Measurements from ENCODE around the gene FCHSD2.

Gene FCHSD2

DNA sequence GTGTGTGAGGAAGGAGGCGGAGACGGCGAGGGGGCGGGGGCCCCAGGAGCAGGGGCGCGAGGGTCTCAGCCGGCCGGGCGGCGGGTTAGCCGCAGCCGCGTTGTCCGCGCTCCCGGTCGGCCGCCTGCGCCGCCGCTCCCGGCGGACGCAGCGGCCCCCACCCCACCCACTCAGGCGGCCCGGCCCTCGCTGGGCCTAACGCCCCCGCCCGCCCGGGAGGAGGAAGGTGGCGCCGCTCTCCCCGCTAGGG lies at the start of gene FCHSD2:
TSS of gene FCHSD2 (minus strand) at position 191 of the 250 bp plus-strand sequence. CDS start 441 bp downstream, outside the sequence.
- peaks cover 8% of the 10 kb centered on the region for H3K4me1 ChIP-seq (ENCODE audit: control insufficient read depth, insufficient read depth, low read length)
- peak within 1 kb of the TSS; percentile 81 for H3K4me3 ChIP-seq (ENCODE audit: low read depth, low read length)
- H3K27me3 ChIP-seq (ENCODE audit: control insufficient read depth, insufficient read depth, low read length): peaks cover 22% of the 10 kb centered on the region
- no peaks in the 10 kb centered on the region for H3K36me3 ChIP-seq (ENCODE audit: control insufficient read depth, insufficient read depth, low read length)
- H3K9ac ChIP-seq (ENCODE audit: low read depth, low read length): peak within 1 kb of the TSS; percentile 81
- no peaks in the 10 kb centered on the region for H3K9me3 ChIP-seq (ENCODE audit: control insufficient read depth, insufficient read depth, low read length)

DNA sequence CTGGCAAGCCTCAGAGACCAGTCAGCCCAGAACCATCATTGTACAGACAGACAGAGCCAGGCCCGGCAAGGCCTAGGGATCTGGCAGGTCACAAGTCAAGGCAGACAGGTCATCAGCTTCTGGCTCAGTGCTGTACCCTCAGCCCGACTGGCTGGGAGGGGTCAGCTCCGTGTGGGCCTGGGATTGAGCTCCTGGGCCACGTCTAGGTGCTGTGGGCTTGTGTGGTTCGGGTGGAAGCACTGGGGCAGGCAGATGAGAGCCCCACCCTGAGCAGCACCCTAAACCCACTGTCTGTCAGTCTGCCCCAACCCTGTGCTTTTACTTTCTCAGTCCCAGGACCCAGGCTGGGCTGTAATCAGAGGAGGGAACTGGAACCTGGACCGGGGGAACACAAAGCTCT lies 49.0 kb upstream of the FCHSD2 start:
- Histone ChIP-seq H3K4me3 (ENCODE audit: low read depth, low read length) (no peak overlapping the region), H3K27me3 (ENCODE audit: control insufficient read depth, insufficient read depth, low read length) (no peaks in the 10 kb centered on the region), H3K4me1 (ENCODE audit: control insufficient read depth, insufficient read depth, low read length) (no peaks in the 10 kb centered on the region), H3K36me3 (ENCODE audit: control insufficient read depth, insufficient read depth, low read length) (no peaks in the 10 kb centered on the region), H3K9me3 (ENCODE audit: control insufficient read depth, insufficient read depth, low read length) (no peaks in the 10 kb centered on the region), H3K9ac (ENCODE audit: low read depth, low read length) (no peak overlapping the region)

DNA sequence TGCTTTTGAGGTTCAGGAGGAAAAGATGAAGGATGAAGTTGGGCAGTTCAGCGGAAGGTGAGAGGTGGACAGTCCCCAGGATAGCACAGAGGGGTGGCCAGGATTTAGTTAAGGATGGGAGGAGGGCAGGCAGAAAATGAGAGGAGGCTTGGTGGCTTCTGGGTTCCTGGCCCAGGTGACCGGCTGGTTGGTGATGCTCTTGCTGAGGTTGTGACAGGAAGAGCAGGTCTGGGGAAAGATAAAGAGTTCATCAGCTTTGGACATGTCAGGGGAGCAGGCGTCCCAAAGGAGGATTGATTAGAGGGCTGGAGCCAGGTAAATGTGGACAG lies 48.4 kb upstream of the FCHSD2 start:
- Histone ChIP-seq H3K36me3 (ENCODE audit: control insufficient read depth, insufficient read depth, low read length) (no peaks in the 10 kb centered on the region), H3K9ac (ENCODE audit: low read depth, low read length) (no peak overlapping the region), H3K4me3 (ENCODE audit: low read depth, low read length) (no peak overlapping the region), H3K9me3 (ENCODE audit: control insufficient read depth, insufficient read depth, low read length) (no peaks in the 10 kb centered on the region), H3K4me1 (ENCODE audit: control insufficient read depth, insufficient read depth, low read length) (no peaks in the 10 kb centered on the region), H3K27me3 (ENCODE audit: control insufficient read depth, insufficient read depth, low read length) (no peaks in the 10 kb centered on the region)

DNA sequence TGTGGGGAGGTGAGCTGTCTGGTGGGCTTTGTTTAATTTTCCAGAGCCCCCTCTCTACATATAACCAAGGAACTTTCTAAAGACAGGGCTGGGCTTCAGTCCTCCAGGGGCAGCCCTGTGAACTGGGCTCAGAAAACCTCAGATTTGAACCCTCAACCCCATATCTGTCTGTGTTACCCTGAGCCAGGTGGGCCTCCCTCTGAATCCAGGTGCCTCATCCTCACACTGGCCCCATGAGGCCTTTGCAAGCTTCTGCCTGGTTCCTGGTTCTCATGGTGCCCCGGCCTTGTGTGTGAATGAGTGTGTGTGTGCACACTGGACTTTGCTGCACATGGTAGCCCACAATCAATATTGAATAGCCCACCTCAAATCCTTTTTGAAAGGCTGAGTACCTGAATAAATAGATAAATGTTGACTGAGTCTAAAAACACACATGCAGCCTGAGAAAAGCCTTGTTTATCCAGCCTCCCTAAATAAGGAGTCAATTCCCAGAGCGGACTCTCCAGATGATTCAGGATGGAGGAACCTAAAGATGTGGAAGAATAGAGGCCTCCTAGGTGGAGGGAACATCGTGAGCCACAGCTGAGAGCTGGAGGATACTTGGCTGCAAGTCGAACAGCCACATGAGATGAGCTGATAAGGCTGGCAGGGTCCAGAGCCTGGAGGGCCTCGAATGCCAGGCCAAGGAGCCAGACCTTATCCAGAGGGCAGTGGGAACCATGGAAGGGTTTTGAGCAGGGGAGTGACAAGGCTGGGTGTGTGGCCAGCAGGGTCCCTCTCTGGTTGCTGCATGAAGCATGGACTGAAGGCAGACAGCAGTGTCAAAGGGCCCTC lies 47.8 kb upstream of the FCHSD2 start:
- Histone ChIP-seq H3K4me1 (ENCODE audit: control insufficient read depth, insufficient read depth, low read length) (no peaks in the 10 kb centered on the region), H3K36me3 (ENCODE audit: control insufficient read depth, insufficient read depth, low read length) (no peaks in the 10 kb centered on the region), H3K9me3 (ENCODE audit: control insufficient read depth, insufficient read depth, low read length) (no peaks in the 10 kb centered on the region), H3K27me3 (ENCODE audit: control insufficient read depth, insufficient read depth, low read length) (no peaks in the 10 kb centered on the region), H3K4me3 (ENCODE audit: low read depth, low read length) (no peak overlapping the region), H3K9ac (ENCODE audit: low read depth, low read length) (no peak overlapping the region)

DNA sequence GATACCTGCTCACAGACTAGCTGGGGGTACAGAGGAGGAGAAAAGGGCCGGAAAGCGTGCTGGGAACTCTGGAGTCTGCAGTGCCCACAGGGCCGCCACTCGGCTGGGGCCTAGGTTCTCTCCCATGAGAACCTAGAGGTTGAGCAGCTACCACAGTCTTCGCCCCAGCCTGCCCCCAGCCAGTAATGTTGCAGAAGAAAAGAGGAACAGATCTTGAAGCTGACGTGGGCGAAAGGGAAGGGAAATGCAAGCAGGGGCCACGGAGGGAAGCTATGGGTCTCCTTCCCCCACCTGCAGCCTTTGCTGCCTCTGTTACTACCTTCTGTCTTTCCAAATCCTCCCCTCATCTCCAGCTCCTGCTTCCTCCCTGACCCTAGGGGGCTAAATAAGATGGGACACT lies 47.2 kb upstream of the FCHSD2 start:
- H3K4me3 ChIP-seq (ENCODE audit: low read depth, low read length): no peak overlapping the region
- no peaks in the 10 kb centered on the region for H3K27me3 ChIP-seq (ENCODE audit: control insufficient read depth, insufficient read depth, low read length)
- H3K9ac ChIP-seq (ENCODE audit: low read depth, low read length): no peak overlapping the region
- H3K9me3 ChIP-seq (ENCODE audit: control insufficient read depth, insufficient read depth, low read length): no peaks in the 10 kb centered on the region
- no peaks in the 10 kb centered on the region for H3K4me1 ChIP-seq (ENCODE audit: control insufficient read depth, insufficient read depth, low read length)
- no peaks in the 10 kb centered on the region for H3K36me3 ChIP-seq (ENCODE audit: control insufficient read depth, insufficient read depth, low read length)

DNA sequence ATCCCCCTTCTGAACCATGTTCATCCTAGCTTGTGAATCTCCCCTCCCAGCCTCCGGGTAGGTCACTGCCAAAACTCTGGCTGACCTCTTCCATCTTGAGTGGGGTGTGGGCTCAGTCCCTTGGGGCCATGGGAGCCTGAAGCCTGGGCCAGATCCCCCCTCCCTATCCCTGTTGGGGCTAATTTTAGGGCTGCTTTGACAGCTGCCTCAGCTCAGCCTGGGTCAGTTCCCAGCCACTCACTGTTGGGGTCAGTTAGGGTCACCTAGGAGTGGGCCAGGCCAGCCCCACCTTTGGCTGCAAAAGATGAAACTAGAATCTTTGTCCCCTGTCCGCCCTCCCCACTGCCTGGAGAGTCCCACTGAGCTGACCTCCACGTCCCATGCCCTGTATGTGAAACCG lies 46.2 kb upstream of the FCHSD2 start:
- Histone ChIP-seq H3K4me3 (ENCODE audit: low read depth, low read length) (no peak overlapping the region), H3K9ac (ENCODE audit: low read depth, low read length) (no peak overlapping the region), H3K27me3 (ENCODE audit: control insufficient read depth, insufficient read depth, low read length) (no peaks in the 10 kb centered on the region), H3K36me3 (ENCODE audit: control insufficient read depth, insufficient read depth, low read length) (no peaks in the 10 kb centered on the region), H3K9me3 (ENCODE audit: control insufficient read depth, insufficient read depth, low read length) (no peaks in the 10 kb centered on the region), H3K4me1 (ENCODE audit: control insufficient read depth, insufficient read depth, low read length) (no peaks in the 10 kb centered on the region)

DNA sequence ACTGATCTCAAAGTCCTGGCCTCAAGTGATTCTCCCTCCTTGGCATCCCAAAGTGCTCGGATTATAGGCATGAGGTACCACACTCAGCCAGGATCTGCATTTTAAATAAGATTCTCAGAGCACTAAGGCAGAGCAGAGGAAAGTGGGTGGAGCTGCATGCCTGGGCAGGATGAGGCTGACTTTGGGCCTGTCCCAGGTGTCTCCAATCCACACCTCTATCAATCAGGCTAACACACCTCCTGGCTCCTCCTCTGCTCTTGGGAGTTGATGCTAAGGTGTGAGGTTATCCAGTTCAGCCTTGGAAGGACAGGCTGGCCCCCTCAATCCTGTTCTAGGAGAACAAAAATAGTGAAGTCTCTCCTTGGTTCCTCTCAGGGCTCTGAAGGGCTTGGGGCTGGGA lies 45.7 kb upstream of the FCHSD2 start:
- Histone ChIP-seq H3K4me1 (ENCODE audit: control insufficient read depth, insufficient read depth, low read length) (no peaks in the 10 kb centered on the region), H3K27me3 (ENCODE audit: control insufficient read depth, insufficient read depth, low read length) (no peaks in the 10 kb centered on the region), H3K4me3 (ENCODE audit: low read depth, low read length) (no peak overlapping the region), H3K9ac (ENCODE audit: low read depth, low read length) (no peak overlapping the region), H3K36me3 (ENCODE audit: control insufficient read depth, insufficient read depth, low read length) (no peaks in the 10 kb centered on the region), H3K9me3 (ENCODE audit: control insufficient read depth, insufficient read depth, low read length) (no peaks in the 10 kb centered on the region)

DNA sequence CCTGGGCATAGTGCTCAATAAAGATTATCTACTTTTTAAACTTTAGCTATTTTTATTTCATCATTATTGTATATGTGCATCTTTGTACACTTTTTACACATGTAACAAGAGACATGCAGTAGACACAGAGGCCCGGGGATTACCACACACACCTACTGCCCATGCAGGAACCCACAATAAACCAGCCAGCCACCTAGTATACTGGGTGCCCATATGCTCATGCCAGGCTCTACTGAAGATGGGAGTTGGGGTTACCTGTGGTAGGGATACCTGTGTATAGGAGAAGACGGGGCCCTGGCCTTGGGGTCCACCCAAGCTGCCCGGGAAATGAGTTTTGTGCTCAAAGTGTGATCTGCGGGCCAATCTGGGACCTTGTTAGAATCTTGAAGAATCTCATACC lies 44.8 kb upstream of the FCHSD2 start:
- Histone ChIP-seq H3K9me3 (ENCODE audit: control insufficient read depth, insufficient read depth, low read length) (no peaks in the 10 kb centered on the region), H3K9ac (ENCODE audit: low read depth, low read length) (no peak overlapping the region), H3K4me1 (ENCODE audit: control insufficient read depth, insufficient read depth, low read length) (no peaks in the 10 kb centered on the region), H3K27me3 (ENCODE audit: control insufficient read depth, insufficient read depth, low read length) (no peaks in the 10 kb centered on the region), H3K4me3 (ENCODE audit: low read depth, low read length) (no peak overlapping the region), H3K36me3 (ENCODE audit: control insufficient read depth, insufficient read depth, low read length) (no peaks in the 10 kb centered on the region)

DNA sequence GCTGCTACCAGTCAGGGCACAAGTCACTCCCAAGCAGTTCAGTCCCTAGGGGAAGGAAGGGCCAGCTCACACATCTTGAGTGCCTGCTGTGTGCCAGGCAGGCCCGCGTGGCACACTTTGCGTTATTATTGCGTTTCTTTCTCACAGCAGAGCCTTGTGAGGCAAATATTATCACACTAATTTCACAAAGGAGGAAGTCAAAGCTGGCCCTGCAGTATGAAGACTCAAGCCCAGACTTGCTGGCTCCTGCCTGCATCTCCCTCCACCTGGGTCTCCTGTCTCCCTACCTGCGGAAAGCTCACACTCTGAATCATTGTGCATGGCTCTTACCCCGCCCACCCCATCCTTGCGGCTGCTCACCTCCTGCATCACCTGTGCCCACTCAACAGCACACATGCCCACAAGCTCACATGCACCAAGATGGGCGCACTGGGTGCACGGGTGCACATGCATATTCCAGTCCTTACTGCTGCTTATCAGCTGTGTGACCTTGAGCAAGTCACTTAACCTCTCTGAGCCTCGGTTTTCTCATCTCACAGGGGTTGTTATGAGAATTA lies 44.3 kb upstream of the FCHSD2 start:
- Histone ChIP-seq H3K4me3 (ENCODE audit: low read depth, low read length) (no peak overlapping the region), H3K4me1 (ENCODE audit: control insufficient read depth, insufficient read depth, low read length) (no peaks in the 10 kb centered on the region), H3K9ac (ENCODE audit: low read depth, low read length) (no peak overlapping the region), H3K9me3 (ENCODE audit: control insufficient read depth, insufficient read depth, low read length) (no peaks in the 10 kb centered on the region), H3K36me3 (ENCODE audit: control insufficient read depth, insufficient read depth, low read length) (no peaks in the 10 kb centered on the region), H3K27me3 (ENCODE audit: control insufficient read depth, insufficient read depth, low read length) (no peaks in the 10 kb centered on the region)

DNA sequence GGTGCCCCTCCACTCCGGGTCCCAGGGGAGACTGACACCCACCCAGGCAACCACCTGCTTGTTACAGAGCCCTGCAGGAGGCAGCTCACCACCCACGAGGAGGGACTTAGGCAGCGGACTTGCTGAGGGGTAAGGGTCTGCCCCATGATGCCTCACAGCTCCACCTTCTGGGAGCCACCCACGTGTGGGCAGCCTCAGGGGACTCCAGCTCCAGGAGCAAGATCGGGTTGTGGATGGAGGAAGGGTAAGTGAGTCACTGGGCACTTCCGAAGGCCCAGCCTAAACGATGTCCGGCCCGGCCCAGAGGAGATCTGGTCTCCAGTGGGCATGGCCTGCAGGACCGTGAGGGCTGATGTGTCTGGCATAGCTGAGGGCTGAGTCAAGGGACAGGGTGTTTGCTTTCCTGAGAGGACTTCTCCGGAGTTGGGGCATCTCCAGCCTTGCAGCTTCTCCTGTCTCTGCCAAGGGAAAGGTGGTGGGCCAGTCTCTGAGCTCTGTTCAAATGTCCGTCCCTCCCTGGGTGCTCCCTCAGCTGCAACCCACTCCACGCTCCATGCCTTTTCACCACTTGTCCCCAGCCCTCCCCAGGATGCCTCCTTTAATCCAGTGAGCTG lies 43.7 kb upstream of the FCHSD2 start:
- no peaks in the 10 kb centered on the region for H3K27me3 ChIP-seq (ENCODE audit: control insufficient read depth, insufficient read depth, low read length)
- no peak overlapping the region for H3K4me3 ChIP-seq (ENCODE audit: low read depth, low read length)
- H3K4me1 ChIP-seq (ENCODE audit: control insufficient read depth, insufficient read depth, low read length): no peaks in the 10 kb centered on the region
- no peaks in the 10 kb centered on the region for H3K9me3 ChIP-seq (ENCODE audit: control insufficient read depth, insufficient read depth, low read length)
- H3K9ac ChIP-seq (ENCODE audit: low read depth, low read length): no peak overlapping the region
- H3K36me3 ChIP-seq (ENCODE audit: control insufficient read depth, insufficient read depth, low read length): no peaks in the 10 kb centered on the region

DNA sequence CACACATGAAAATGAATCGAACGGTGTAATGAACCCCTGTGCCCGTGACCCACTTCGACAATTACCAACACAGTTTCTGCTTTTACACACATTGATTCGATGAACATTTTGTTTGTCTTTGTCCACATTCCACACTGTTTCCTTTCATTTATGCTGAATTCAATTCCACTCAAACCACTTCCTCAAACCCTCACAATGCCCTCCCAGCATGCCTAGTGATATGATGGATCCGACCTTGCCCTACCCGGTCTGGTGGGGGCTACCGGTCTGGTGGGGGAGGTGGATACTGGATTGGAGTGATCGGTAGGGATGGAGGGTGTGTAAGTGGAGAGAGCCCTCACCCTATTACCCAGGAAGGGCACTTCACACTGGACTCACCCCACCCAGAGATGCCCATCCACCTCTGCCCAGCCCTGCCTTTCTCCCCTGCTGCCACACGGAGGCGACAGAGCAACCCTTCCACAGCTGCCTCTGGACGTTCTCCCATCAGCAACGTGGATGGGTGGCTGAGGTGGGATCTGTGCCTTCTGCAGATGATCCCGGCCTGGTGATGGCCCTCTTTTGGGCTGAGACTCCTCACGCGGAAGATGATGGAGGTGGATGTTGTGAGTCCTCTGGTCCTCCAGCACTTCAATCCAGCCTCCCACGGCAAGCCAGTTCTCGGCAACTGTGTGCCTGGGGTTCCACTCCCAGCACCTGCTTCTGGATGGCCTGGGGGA lies 43.0 kb upstream of the FCHSD2 start:
- no peaks in the 10 kb centered on the region for H3K9me3 ChIP-seq (ENCODE audit: control insufficient read depth, insufficient read depth, low read length)
- H3K27me3 ChIP-seq (ENCODE audit: control insufficient read depth, insufficient read depth, low read length): no peaks in the 10 kb centered on the region
- no peaks in the 10 kb centered on the region for H3K4me1 ChIP-seq (ENCODE audit: control insufficient read depth, insufficient read depth, low read length)
- H3K36me3 ChIP-seq (ENCODE audit: control insufficient read depth, insufficient read depth, low read length): no peaks in the 10 kb centered on the region
- H3K9ac ChIP-seq (ENCODE audit: low read depth, low read length): no peak overlapping the region
- no peak overlapping the region for H3K4me3 ChIP-seq (ENCODE audit: low read depth, low read length)

DNA sequence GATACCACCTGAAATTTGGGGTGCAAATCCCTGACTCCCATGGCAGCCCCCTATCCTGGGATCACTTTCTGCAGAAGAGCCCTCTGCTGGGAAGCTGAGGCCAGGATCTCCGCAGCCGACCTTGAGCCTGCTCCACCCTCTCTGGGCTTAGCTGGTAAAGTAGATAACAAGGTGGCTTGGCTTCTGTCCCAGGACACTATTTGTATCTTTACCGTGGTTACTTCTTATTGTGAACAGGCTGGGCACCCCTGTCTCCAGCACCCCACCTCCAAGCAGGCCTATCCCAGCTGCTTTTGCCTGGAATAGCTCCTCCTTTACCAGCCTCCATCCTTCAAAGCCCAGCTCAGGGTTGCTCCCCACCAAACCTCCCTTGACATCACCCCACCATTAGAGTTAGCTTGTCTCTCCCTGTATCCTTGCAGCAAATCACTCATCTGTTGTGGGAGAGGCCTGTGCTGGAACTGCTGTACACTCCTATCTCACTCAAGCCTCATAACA lies 40.8 kb upstream of the FCHSD2 start:
- Histone ChIP-seq H3K4me3 (ENCODE audit: low read depth, low read length) (no peak overlapping the region), H3K9ac (ENCODE audit: low read depth, low read length) (no peak overlapping the region), H3K9me3 (ENCODE audit: control insufficient read depth, insufficient read depth, low read length) (no peaks in the 10 kb centered on the region), H3K27me3 (ENCODE audit: control insufficient read depth, insufficient read depth, low read length) (no peaks in the 10 kb centered on the region), H3K36me3 (ENCODE audit: control insufficient read depth, insufficient read depth, low read length) (no peaks in the 10 kb centered on the region), H3K4me1 (ENCODE audit: control insufficient read depth, insufficient read depth, low read length) (no peaks in the 10 kb centered on the region)
